D721Med (cell line): Measurements from ENCODE around the gene CABP7.

ENCODE experiments used
- DNase-seq: peaks from one replicate; pipeline ENCODE4 v3.0.0; 2011; ENCODE audit warnings: low spot score; ENCODE audit not compliant: insufficient read length
- FAIRE-seq: peaks from 2 replicates; lab custom pipeline; 2011; peaks lifted over from hg19 to GRCh38; lab: Jason Lieb, UNC
- TF ChIP-seq, protein P1 (sequence below): IDR thresholded peaks from 2 replicates; pipeline ENCODE4 v1.5.1; 2012; ENCODE audit warnings: mild to moderate bottlenecking, control low read depth; ENCODE audit not compliant: insufficient read depth; ENCODE audit errors: missing control alignments

The CABP7 gene

GRCh38 chr22:29719899-29720645 lies at the start of gene CABP7:
Gene CABP7, plus strand, starts transcription at chr22:29720003. Its CDS starts 422 bp downstream, at chr22:29720425.
- DNase-seq (no peak), FAIRE-seq (no peak)
- TF ChIP-seq, protein P1, sequence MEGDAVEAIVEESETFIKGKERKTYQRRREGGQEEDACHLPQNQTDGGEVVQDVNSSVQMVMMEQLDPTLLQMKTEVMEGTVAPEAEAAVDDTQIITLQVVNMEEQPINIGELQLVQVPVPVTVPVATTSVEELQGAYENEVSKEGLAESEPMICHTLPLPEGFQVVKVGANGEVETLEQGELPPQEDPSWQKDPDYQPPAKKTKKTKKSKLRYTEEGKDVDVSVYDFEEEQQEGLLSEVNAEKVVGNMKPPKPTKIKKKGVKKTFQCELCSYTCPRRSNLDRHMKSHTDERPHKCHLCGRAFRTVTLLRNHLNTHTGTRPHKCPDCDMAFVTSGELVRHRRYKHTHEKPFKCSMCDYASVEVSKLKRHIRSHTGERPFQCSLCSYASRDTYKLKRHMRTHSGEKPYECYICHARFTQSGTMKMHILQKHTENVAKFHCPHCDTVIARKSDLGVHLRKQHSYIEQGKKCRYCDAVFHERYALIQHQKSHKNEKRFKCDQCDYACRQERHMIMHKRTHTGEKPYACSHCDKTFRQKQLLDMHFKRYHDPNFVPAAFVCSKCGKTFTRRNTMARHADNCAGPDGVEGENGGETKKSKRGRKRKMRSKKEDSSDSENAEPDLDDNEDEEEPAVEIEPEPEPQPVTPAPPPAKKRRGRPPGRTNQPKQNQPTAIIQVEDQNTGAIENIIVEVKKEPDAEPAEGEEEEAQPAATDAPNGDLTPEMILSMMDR: no peak

DNA sequence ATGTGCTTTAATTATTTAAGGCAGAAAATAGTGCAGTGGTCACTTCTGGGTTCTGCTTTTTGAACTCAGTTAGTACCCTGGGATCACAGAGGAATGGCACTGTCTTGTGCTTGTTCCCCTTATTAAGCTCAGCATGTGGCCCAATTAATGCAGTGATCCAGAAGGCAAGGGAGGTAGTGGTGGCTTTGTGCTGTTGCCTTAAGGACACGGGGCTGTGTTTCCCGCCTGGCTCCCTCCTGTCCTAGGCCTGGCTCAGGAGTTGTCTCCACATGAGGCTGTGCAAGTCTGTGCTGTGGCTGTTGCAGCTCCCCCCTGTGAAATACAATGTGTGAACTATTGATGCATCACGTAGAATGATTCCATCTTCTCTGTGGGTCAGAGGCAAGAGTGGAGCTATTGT lies 49.2 kb upstream of the CABP7 start:
- TF ChIP-seq, protein P1: no peak
- no peak for FAIRE-seq
- no peak for DNase-seq

- TF ChIP-seq, protein P1: no peak
- FAIRE-seq (no peak), DNase-seq (no peak)
These were observed 46.3 kb upstream of the CABP7 start for GRCh38 chr22:29673361-29674066.

- DNase-seq (no peak), FAIRE-seq (no peak)
- TF ChIP-seq, protein P1: no peak
These were observed 45.7 kb upstream of the CABP7 start for GRCh38 chr22:29674121-29674520.

- TF ChIP-seq, protein P1: no peak
- FAIRE-seq: no peak
- no peak for DNase-seq
These were observed 40.5 kb upstream of the CABP7 start for GRCh38 chr22:29679316-29679715.

GRCh38 chr22:29683536-29683935 lies 36.3 kb upstream of the CABP7 start:
- FAIRE-seq: no peak
- DNase-seq: no peak
- TF ChIP-seq, protein P1: no peak

DNA sequence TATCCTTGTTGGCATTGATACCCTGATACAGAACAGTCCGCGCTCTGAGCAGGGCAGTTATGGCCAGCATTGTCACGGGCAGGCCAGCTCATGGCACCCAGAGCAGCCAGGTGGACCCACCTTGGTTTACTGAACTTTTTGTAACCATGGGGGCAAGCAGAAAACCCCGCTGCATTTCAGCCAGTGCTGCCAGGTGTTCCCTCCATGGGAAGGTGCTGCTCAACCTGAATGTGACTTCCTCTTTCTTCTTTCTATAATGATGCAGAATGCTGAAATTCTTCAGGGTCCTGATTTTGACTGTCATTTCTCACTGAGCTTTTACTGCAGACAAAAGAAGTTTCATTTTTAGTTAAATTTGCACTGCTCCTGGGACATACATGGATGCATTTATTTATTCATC lies 35.6 kb upstream of the CABP7 start:
- FAIRE-seq (no peak), DNase-seq (no peak)
- TF ChIP-seq, protein P1: no peak
